Ureter (tissue), 1 donor: ENCODE data around the gene MPC2. TPM values are rescaled to one million over a fixed set of nuclear protein-coding genes. Genes with fewer than 3 reads are reported as not detected.
"Not testable (repeated sequence)": the region's sequence is repeated elsewhere in the genome, so short reads cannot be mapped to it uniquely, and the experiment has no call there.

ENCODE experiments used
- DNase-seq: peaks from one replicate; pipeline ENCODE4 v3.0.0-alpha.2; 2020; ENCODE audit warnings: low spot score
- total RNA-seq: library from RNA; stranded (reverse); gene quantifications from one replicate; pipeline ENCODE4 v1.2.4, GENCODE V29; 2023
- donor health status: DM: yes; HTN: yes; CAD: no.

The MPC2 gene
- total RNA-seq, 1 donor from 2014 or later: 66.3 TPM

DNA sequence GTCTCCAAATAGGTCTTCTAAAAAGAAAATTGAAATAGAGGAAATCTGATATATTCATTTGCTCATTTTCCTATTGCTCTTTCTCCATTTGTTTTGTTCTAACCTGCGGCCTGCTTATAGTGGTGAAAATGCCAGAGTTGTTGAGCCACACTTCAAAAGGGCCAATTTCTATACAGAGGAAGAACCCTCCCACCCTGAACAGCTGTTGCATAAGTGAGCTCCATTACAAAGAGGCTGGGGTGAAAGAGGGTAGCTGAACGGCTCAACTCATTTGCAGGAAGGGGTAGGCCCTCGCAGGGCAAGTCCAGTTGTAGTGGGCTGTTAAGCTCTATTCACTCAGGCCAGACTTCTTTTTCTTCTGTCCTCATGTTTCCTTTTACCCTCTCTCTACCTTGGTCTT, 31.7 kb downstream of the MPC2 start:
- no peak for DNase-seq

DNA sequence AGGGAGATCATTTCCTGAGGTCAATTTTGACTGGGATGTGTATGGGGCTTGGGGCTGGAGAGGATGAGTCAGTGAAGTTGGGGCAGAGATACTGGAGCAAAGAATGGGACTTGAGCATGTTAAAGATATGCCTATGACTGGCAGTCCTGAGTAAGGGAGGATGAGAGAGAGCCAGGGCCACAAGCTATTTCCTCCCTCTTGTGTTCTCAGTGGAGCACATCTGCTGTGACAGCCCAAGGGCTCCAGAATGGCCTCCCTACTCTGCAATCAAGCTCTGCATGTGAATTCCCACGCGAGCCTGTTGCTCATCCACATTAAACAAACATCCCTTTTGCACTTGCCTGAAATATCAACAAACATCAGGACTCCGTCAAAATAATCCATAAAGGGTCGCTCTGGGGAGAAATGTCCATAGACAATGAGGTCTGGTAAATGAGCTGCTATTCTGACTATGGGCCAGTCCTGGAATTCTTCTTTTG, 32.2 kb downstream of the MPC2 start:
- no peak for DNase-seq

DNA sequence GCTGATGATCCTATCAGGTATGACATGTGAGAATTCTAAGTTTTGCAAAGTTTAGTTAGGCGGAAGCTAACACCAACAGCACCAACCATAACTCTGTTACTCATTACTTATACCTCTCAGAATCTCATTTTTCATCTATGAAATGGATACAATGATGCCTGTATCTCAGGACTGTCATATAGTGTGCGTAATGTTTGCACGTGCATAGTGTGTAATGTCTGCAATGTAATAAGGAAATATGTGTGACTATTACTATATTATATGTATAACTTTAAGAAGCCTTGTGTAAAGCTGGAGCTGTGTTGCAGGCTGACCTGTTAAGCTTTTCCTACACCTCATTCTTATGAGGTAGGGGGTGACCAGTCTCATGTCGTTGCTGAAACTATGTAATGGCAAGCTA, 36.0 kb downstream of the MPC2 start:
- DNase-seq: no peak

DNA sequence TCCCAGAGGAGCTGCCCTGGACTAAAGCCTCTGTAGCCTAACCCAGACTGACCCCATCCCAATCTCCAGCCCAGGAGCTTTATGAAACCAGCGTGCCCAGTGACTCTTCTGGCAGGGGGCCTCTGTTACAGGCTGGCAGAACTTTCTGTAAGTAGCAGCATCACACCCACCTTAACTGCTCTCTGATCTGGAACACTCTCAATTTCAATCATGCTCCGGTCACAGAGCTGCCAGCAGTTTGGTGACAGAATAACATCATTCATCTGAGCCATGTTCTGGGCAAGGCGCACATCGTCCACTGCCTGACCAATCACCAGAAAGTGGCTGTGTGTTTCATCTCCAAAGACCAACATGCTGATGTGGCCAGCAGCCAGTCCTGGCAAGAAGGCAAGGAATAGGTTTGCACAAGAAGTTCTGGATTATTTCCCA, 37.6 kb downstream of the MPC2 start:
- DNase-seq: no peak

DNA sequence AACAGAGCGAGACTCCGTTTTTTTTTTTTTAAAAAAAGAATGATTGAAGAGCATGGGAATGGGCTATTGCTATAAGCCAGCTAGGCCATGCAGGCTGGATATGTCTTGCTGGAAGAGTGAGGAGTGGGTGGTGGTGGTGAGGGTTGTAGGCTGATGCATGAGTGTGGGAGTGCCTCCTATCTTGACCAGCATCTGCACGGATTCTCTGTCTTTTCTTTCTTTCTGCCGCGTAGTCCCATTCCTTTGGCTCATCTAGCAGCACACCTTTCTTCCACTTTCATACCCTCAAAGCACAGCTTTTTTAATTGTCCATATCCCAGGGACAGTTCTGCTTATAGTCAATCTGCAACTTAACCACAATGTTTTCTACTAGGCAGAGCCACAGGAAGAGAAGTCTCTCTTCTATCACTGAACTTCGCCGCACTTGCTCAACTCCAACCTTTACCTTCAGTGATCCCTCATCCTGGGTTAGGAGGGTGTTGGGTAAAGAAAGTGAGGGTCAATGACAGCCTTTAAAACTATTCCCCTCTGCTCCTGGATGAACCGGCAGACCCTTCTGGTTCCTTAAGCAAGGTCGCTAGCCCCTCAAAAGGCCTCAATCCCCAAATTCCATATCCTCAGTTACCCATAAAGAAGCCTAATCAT, 38.2 kb downstream of the MPC2 start:
- no peak for DNase-seq

DNA sequence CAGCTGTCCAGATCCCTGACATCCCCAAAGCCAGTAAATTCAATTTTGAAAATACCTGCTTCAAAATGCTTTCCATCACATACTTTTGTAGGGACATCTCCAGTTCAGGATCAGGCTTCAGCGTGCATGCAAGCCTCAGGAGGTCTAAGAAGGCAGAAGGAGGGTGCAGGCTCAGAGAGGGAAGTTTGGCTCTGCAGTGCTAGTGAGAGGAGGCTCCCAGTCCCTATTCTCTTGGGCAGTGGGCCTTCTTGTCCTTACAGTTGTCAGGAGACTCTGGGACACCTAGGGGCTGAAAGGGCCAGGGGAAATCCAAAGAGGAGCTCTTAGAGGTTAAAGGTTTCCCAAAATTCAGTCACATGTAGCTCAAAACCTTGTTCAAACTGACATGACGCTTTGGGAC, 43.1 kb downstream of the MPC2 start:
- DNase-seq: no peak

DNA sequence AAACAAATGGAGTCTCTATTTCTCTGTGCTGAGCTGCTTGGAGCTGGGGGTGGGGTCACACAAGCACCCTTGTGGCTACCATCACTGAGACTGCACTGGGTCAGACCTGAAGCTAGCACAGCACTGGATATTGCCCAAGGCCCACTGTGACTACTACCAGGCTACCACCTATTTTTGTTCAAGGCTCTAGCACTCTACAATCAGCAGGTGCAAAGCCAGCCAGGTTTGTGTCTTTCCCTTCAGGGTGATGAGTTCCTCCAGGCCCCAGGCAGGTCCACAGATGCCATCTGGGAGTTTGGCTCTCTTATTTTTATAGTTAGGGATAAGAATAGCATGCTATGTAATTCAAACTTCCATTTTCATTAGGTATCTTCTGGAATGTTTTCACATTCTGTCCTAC, 46.5 kb downstream of the MPC2 start:
- no peak for DNase-seq

DNA sequence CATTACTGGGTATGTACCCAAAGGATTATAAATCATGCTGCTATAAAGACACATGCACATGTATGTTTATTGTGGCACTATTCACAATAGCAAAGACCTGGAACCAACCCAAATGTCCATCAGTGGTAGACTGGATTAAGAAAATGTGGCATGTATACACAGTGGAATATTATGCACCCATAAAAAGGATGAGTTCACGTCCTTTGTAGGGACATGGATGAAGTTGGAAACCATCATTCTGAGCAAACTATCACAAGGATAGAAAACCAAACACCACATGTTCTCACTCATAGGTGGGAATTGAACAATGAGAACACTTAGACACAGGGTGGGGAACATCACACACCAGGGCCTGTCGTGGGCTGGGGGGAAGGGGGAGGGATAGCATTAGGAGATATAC, 49.7 kb downstream of the MPC2 start:
- DNase-seq: not testable (repeated sequence)

DNA sequence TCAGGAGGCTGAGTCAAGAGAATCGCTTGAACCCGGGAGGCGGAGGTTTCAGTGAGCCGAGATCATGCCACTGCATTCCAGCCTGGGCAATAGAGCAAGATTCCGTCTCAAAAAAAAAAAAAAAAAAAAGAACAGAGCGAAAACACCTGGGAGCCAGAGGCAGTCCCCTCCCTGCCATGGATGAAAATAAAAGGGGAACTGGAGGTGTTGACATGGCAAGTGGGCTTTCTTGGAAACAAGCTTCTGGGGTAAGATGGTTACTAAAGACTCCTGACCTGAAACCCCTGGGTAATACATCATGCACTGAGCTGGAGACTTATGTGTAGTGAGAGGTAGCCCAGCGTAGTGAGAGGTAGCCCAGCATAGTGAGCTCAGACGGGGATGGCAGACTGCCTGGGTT, 54.5 kb downstream of the MPC2 start:
- DNase-seq: no peak

DNA sequence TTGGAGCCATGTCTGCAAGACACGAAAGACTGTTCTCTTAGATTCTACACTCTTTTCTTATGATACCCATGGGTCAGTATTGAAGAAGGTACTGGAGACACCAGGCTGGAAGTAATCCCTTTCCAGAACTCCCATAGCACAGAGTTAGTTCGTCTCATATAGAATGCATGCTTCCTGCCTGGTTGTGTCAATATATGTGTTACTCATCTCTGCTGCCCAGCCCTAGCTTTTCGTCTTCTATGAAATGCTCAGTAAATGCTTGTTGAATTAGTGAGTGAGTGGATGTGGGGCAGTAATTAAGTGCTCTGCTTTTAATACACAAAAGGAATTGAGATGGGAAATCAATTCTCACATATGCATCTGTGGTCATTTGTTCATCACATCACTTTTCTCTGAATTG, 55.1 kb downstream of the MPC2 start:
- DNase-seq: no peak

DNA sequence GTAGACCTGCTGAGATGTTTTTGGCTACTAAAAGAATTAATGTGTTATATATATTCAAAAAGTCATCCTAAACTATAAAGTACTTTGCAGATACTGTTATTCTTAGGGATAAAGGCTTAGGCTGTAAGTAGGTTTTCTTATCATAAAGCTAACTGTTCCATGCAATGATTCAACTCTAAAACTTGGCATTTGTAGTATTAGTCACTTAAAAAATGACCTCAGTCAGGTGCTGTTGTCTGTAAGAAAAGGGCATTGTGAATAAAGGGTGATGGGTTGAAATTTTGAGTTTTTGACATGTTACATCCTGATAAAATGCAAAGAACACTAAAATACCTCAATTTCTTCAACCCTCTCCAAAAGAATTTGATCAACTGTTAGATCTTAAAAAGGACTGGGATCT, 55.8 kb downstream of the MPC2 start:
- DNase-seq: no peak

DNA sequence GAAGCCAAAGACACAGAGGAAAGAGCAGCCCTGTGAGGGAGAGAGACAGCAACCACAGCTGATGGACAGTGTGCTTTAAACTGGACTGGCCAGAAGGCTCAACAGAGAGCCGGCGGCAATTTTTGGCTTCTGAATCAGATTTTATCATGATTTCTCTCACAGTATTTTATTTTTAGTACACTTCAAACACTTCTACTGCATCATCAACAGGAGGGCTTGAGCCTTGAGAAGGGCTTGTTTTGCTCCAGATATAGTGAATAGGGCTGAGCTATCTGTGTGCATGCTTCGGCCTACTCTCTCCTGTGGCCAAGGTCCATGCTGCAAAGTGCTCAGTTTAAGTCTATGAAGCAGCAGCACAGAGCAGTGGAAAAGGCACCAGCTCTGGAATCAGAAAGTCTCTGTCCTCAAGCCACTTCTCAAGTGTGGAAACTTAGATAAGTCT, 56.3 kb downstream of the MPC2 start:
- no peak for DNase-seq

DNA sequence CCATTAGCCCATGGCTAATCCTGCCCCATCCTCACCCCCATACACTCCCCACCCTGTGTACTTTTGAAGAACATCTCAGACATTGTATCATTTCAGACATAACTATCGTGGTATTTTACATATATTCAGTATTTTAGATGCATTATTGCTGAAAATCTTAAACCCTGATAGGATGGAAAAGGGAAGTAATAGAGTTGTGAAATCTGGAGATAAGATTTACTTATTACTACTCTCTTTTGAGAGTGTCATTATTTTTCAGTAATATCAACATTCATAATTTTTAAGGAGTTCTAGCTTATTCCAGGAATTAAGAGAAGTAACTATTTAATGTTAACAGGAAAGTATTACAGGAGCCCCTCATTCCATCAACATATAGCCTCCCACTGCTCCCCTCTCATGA, 57.4 kb downstream of the MPC2 start:
- no peak for DNase-seq

DNA sequence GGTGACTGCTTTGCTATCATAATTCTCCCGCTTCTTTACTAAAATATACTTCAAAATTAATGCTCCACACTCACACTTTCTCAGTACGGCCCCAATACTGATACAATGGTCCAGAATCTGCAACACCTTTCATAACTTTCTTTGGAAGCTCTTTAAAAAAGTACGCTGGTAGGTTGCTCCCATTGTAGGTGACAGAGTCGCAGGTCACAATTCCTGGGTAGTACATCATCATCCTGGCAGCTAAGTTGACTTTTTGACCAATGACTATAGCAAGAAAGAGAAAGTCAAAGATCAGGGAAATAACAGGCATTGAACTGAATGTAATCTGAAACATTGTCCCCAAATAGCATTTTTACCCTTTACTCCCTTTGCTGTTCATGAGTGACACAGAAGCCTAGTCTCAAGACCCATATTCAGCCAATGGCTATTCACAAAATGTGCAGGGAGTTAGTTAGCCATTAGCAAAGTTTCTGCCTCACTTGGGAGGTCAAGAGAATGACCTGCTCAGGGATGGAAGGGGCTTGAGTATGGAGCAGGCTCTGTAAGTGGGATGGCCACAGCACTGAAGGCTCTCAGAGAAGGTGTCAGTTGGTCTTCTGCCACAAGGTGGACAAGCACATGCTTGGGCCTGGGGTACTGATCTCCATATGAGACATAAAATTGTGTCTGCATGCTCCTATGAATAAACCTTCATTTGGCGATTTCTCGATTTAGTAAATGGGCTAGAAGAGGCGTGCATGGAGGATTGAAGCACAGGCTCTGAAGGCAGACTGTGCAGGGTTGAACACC, 58.3 kb downstream of the MPC2 start:
- DNase-seq: no peak

DNA sequence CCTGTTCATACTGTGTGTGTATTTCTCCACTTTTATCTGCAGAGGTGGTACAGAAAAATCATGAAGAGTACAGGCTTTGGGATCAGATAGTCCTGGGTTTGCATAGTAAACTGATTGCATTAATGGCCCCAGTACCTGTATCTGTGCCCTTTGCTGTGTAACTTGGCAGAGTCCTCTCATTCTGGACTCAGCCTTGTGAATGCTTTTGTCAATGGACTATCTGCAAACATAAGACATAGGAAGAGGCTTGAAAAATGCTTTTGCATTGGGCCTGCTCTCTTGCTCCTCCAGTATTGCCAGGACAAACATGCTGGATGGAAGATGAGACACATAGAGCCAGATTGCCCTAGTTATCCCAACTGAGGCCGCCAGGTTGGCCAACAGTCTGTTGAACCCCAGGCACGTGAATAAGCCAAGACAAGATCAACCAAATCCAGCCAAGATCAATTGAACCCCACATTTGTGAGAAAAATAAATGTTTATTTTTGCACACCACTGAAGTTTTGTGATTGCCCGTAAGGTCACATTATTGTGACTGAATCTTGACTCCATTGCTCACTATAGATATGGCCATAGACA, 60.2 kb downstream of the MPC2 start:
- DNase-seq: no peak

DNA sequence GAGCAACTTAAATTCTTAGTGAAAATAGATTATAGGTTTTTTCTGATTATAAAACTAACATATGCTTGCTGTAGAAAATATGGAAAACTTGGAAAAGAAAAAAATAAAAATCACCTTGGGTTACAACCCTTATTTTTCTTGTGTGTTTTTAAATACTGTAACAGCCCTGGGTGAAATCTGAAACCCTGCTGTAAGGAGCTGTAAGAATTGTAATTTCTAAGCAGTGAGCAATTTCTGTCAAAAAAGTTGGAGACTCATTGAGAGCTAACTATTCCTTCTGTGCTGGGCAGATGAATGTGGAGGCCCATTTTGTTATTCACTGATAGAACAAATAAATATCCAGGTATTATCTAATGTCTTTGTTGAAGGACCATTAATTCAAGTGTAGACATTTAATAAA, 65.5 kb downstream of the MPC2 start:
- no peak for DNase-seq

DNA sequence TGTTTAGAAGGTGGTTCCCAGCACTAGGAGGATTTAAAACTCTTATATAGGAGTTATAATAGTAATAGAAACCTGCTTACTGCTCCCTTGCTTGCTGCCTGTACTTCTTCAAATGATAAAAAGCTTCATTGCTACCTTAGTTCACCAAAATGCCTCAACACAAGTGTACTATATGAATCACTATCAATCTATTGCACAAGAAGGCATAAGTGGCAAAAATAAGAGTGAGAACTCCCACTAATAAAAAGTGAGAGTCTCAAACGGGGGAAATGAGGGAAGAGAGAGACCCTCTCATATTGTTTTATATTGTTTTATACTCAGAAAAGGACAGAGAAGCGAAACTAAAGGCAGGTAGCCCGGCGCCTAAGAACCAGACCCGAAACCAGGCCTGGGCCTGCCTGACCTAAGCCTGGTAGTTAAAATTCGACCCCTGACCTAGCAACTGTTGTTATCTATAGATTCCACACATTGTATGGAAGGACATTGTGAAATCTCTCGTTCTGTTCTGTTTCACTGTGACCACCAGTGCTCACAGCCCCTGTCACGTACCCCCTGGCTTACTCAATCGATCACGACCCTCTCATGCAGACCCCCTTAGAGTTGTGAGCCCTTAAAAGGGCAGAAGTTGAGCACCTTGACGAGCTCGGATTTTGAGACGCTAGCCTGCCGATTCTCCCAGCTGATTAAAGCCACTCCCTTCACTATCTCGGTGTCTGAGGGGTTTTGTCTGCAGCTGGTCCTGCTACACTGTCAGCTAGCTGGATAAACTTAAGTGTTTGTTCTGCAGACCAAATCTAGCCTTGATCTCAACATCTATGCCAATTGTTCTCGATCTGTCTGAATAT, 67.5 kb downstream of the MPC2 start:
- DNase-seq: not testable (repeated sequence)

DNA sequence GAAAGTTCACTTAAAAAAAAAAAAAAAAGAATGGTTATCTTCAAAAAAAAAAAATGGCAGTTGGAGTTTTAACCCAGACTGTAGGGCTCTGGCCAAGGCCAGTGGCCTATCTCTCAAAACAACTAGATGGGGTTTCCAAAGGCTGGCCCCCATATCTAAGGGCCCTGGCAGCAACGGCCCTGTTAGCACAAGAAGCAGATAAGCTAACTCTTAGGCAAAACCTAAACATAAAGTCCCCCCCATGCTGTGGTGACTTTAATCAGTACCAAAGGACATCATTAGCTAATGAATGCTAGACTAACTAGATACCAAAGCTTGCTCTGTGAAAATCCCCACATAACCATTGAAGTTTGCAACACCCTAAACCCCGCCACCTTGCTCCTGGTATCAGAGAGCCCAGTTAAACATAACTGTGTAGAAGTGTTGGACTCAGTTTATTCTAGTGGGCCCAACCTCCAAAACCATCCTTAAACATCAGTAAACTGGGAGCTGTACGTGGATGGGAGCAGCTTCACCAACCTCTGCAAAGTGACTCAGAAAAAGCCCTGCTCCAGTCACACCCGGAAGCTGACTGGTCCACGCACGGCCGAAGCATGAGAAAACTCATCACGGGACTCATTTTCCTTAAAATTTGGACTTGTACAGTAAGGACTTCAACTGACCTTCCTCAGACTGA, 70.0 kb downstream of the MPC2 start:
- DNase-seq: not testable (repeated sequence)
